Body of pancreas (tissue), 4 donors: ENCODE results near the gene ZNF692.

ENCODE experiments used
- POLR2A ChIP-seq, 3 donors: fragments of 450-650 bp; IDR thresholded peaks; one replicate each; pipeline ENCODE4 v1.6.1; 2016; ENCODE audit warnings: antibody characterized with exemption in 3 of 3, mild to moderate bottlenecking in 2 of 3
- TF ChIP-seq, protein P1 (sequence below), 7 experiments: fragments of 450-650 bp in 4 of 7; fragments of 200-600 bp in 3 of 7; sonication (generic) in 3 of 7; IDR thresholded peaks; one replicate each; pipeline ENCODE4 v1.5.1; 2016 to 2019; ENCODE audit warnings: antibody characterized with exemption in 7 of 7

DNA sequence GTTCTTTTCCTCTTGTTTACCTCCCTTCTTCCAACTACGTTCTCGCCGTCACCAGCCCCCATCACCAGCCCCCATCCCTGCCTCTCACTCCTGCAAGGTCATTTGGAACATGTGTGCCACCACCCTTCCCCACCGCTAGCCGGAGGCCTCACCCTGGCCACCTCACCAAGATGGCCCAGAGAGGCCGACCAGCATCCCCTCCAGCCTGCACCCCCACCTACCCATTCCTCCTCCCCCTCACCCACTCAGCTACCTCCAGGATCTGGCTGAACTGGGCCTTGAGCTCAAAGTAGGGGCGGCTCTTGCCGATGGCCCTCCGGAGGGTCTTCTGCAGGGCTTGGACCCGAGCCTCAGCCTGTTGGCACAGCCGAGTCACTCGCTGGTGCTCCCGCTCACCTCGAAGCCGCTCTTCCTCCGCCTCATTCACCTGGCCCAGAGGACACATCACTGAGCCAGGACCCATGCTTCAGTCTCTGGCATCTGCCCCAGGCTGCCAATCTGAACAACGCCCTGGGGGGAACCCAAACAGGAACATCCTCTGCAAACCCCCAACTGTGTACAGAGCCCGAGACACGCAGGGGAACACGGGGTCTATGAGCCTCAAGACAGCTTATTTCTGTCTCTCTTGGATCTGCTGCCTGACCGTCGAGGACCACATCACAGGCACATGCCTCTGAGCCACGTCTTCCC is 46.0 kb downstream of the ZNF692 start:
- TF ChIP-seq POLR2A (IDR thresholded peaks at IDR 0.05): no peak
- TF ChIP-seq, protein P1, sequence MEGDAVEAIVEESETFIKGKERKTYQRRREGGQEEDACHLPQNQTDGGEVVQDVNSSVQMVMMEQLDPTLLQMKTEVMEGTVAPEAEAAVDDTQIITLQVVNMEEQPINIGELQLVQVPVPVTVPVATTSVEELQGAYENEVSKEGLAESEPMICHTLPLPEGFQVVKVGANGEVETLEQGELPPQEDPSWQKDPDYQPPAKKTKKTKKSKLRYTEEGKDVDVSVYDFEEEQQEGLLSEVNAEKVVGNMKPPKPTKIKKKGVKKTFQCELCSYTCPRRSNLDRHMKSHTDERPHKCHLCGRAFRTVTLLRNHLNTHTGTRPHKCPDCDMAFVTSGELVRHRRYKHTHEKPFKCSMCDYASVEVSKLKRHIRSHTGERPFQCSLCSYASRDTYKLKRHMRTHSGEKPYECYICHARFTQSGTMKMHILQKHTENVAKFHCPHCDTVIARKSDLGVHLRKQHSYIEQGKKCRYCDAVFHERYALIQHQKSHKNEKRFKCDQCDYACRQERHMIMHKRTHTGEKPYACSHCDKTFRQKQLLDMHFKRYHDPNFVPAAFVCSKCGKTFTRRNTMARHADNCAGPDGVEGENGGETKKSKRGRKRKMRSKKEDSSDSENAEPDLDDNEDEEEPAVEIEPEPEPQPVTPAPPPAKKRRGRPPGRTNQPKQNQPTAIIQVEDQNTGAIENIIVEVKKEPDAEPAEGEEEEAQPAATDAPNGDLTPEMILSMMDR (IDR thresholded peaks at IDR 0.05): no peak
